Astrocyte (in vitro differentiated cells and primary cell): ENCODE data around the gene ATP5MK.

Experiments used
- CTCF ChIP-seq: IDR thresholded peaks from 2 replicates; pipeline ENCODE4 v1.5.1; 2011; ENCODE audit warnings: low read depth, mild to moderate bottlenecking, inconsistent platforms, low read length, moderate library complexity; ENCODE audit not compliant: insufficient read depth
- EZH2 ChIP-seq: IDR thresholded peaks from 2 replicates; pipeline ENCODE4 v1.6.1; 2012; ENCODE audit warnings: mild to moderate bottlenecking, low read length, inconsistent platforms; ENCODE audit not compliant: insufficient read depth

GRCh38 chr10:103367379-103367781, 28.9 kb downstream of the ATP5MK start:
- TF ChIP-seq EZH2 = no peak
- no peak for TF ChIP-seq CTCF
